ENCODE results near the gene AGAP1.

GRCh38 chr2:236025892-236026291 lies 532.0 kb downstream of the AGAP1 start:
- TF ChIP-seq POLR2A (IDR thresholded peaks at IDR 0.05) (no peak), EP300 (IDR thresholded peaks at IDR 0.05) (no peak)
- TF ChIP-seq, protein P1, sequence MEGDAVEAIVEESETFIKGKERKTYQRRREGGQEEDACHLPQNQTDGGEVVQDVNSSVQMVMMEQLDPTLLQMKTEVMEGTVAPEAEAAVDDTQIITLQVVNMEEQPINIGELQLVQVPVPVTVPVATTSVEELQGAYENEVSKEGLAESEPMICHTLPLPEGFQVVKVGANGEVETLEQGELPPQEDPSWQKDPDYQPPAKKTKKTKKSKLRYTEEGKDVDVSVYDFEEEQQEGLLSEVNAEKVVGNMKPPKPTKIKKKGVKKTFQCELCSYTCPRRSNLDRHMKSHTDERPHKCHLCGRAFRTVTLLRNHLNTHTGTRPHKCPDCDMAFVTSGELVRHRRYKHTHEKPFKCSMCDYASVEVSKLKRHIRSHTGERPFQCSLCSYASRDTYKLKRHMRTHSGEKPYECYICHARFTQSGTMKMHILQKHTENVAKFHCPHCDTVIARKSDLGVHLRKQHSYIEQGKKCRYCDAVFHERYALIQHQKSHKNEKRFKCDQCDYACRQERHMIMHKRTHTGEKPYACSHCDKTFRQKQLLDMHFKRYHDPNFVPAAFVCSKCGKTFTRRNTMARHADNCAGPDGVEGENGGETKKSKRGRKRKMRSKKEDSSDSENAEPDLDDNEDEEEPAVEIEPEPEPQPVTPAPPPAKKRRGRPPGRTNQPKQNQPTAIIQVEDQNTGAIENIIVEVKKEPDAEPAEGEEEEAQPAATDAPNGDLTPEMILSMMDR (IDR thresholded peaks at IDR 0.05) = no peak
